ENCODE results near the gene OSER1. TPM values are rescaled to one million over a fixed set of nuclear protein-coding genes. Genes with fewer than 3 reads are reported as not detected.

The OSER1 gene
- total RNA-seq, 1 donor from 2014 or later: 51.8 TPM

GRCh38 chr20:44187772-44188709, 22.5 kb downstream of the OSER1 start:
- H3K27me3 ChIP-seq: peaks cover 25% of the 10 kb centered on the region
- no peak overlapping the region for H3K4me3 ChIP-seq
- peaks cover 4% of the 10 kb centered on the region for H3F3A ChIP-seq (ENCODE audit: low read depth)
- peak overlapping the region; percentile 88 for H3K4me2 ChIP-seq
- H3K27ac ChIP-seq: no peak overlapping the region
- no peaks in the 10 kb centered on the region for H3K4me1 ChIP-seq
- H3K79me2 ChIP-seq (ENCODE audit: low read depth): no peaks in the 10 kb centered on the region
- no peak for DNase-seq (ENCODE audit: low spot score)
- no peaks in the 10 kb centered on the region for H3K9me3 ChIP-seq (ENCODE audit: low read depth)
- peak overlapping the region; percentile 83 for H2AFZ ChIP-seq (replicated peaks)
- Mint-ChIP-seq H3K27ac (no peak overlapping the region), H3K27me3 (ENCODE audit: insufficient read depth, low read depth) (peaks cover 3% of the 10 kb centered on the region), H3K4me1 (peaks cover 20% of the 10 kb centered on the region), H3K4me3 (peak overlapping the region; percentile 67), H3K9me3 (no peaks in the 10 kb centered on the region), H3K36me3 (no peaks in the 10 kb centered on the region)
- no peaks in the 10 kb centered on the region for H4K20me1 ChIP-seq (ENCODE audit: low read depth)
- TF ChIP-seq CTCF (IDR thresholded peaks at IDR 0.05) (no peak), EZH2phosphoT487 (IDR thresholded peaks at IDR 0.05) (no peak), EZH2 (IDR thresholded peaks at IDR 0.05) (no peak)
- no peaks in the 10 kb centered on the region for H3K36me3 ChIP-seq
- H3K9ac ChIP-seq: no peak overlapping the region

DNA sequence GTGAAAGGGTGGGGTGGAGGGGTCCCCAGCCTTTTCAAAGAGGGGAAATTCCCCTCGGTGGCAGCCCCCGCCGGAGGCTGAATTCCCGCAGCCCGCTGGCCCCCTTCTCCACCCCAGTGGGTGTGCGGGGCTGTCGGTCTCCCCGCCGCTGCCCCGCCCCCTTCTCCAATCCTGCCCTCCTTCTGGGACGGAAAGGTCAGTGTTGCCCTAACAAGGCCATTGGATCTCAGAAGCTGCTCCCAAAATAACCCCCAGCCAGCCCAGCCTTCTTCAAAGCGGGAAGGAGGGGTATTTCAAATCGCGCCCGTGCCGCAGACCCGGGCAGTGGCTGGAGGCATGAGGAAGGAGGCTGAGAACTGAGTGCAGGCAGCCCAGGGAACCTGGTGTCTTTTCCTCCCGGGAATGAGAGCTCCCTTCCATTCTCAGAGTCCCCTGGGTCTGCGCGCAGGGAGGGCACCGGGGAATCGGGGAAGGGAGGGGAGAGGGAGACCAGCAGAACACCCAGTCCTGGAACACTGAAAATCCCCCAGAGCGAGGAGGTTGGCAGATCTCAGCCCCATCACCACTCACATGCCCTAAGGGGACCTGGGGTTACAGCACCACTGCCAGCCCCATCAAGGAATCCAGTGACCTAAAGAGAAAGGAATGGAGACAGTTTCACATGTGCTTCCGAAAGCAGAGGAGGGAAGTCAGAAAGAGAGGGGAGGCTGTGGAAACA, 23.4 kb downstream of the OSER1 start, which contains the start of gene JPH2:
Gene JPH2 (minus strand): TSS at position 135 of the 718 bp plus-strand sequence. CDS start 483 bp downstream, outside the sequence.
- no peaks in the 10 kb centered on the region for H4K20me1 ChIP-seq (ENCODE audit: low read depth)
- DNase-seq (ENCODE audit: low spot score): peak; percentile 59
- peak within 1 kb of the TSS; percentile 83 for H2AFZ ChIP-seq (replicated peaks)
- H3F3A ChIP-seq (ENCODE audit: low read depth): peaks cover 4% of the 10 kb centered on the region
- H3K4me1 Mint-ChIP-seq: peaks cover 20% of the 10 kb centered on the region
- no peaks in the 10 kb centered on the region for H3K4me1 ChIP-seq
- H3K27me3 Mint-ChIP-seq (ENCODE audit: insufficient read depth, low read depth): peaks cover 3% of the 10 kb centered on the region
- no peaks in the 10 kb centered on the region for H3K79me2 ChIP-seq (ENCODE audit: low read depth)
- peak within 1 kb of the TSS; percentile 47 for H3K4me3 ChIP-seq
- peak within 1 kb of the TSS; percentile 88 for H3K4me2 ChIP-seq
- peak within 1 kb of the TSS; percentile 67 for H3K4me3 Mint-ChIP-seq
- peak within 1 kb of the TSS; percentile 35 for H3K27ac Mint-ChIP-seq
- no peaks in the 10 kb centered on the region for H3K9me3 Mint-ChIP-seq
- H3K36me3 ChIP-seq: no peaks in the 10 kb centered on the region
- peaks cover 25% of the 10 kb centered on the region for H3K27me3 ChIP-seq
- no peaks in the 10 kb centered on the region for H3K9me3 ChIP-seq (ENCODE audit: low read depth)
- no peak within 1 kb of the TSS for H3K9ac ChIP-seq
- no peak within 1 kb of the TSS for H3K27ac ChIP-seq
- TF ChIP-seq EZH2 (IDR thresholded peaks at IDR 0.05): no peak
- no peak for TF ChIP-seq CTCF (IDR thresholded peaks at IDR 0.05)
- TF ChIP-seq EZH2phosphoT487 (IDR thresholded peaks at IDR 0.05): no peak
- no peaks in the 10 kb centered on the region for H3K36me3 Mint-ChIP-seq

DNA sequence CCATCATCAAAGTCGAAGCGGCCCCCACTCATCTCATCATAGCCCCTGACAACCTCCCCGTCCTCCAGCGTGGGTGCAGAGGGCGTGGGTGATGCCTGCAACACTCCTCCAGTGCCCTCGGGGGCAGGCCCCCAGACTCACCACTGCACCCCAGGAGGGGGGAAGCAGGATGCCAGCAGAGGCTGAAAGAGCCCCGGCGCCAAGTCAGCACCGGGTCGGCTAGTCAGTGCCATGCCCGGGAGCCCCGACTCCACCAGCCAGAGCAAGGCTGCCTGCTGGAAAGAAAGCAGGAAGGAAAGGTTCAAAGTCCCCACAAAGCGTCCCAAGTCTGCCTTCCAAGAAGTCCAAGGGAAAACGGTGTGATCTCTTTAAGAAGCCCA, 23.9 kb downstream of the OSER1 start:
- Histone ChIP-seq H2AFZ (replicated peaks) (peak overlapping the region; percentile 83), H3K9me3 (ENCODE audit: low read depth) (no peaks in the 10 kb centered on the region), H3K4me3 (peak overlapping the region; percentile 47), H3K36me3 (no peaks in the 10 kb centered on the region), H3K27ac (no peak overlapping the region), H3K4me1 (peaks cover under 1% of the 10 kb centered on the region), H4K20me1 (ENCODE audit: low read depth) (no peaks in the 10 kb centered on the region), H3K4me2 (peak overlapping the region; percentile 88), H3F3A (ENCODE audit: low read depth) (peaks cover 4% of the 10 kb centered on the region), H3K27me3 (peaks cover 25% of the 10 kb centered on the region), H3K79me2 (ENCODE audit: low read depth) (no peaks in the 10 kb centered on the region), H3K9ac (no peak overlapping the region)
- no peak for DNase-seq (ENCODE audit: low spot score)
- peaks cover 22% of the 10 kb centered on the region for H3K4me1 Mint-ChIP-seq
- no peaks in the 10 kb centered on the region for H3K9me3 Mint-ChIP-seq
- H3K27me3 Mint-ChIP-seq (ENCODE audit: insufficient read depth, low read depth): peaks cover 2% of the 10 kb centered on the region
- no peaks in the 10 kb centered on the region for H3K36me3 Mint-ChIP-seq
- peak overlapping the region; percentile 35 for H3K27ac Mint-ChIP-seq
- H3K4me3 Mint-ChIP-seq: peak overlapping the region; percentile 67
- TF ChIP-seq EZH2 (IDR thresholded peaks at IDR 0.05) (no peak), CTCF (IDR thresholded peaks at IDR 0.05) (no peak), EZH2phosphoT487 (IDR thresholded peaks at IDR 0.05) (no peak)

Data from neural progenitor cell (in vitro differentiated cells).